GM12801 (cell line): ENCODE measurements around the gene MCTS1.

Experiments used
- CTCF ChIP-seq: IDR thresholded peaks from one replicate; pipeline ENCODE4 v1.5.1; 2011; ENCODE audit warnings: control low read depth; ENCODE audit not compliant: insufficient read length; ENCODE audit errors: extremely low read depth

Gene MCTS1

DNA sequence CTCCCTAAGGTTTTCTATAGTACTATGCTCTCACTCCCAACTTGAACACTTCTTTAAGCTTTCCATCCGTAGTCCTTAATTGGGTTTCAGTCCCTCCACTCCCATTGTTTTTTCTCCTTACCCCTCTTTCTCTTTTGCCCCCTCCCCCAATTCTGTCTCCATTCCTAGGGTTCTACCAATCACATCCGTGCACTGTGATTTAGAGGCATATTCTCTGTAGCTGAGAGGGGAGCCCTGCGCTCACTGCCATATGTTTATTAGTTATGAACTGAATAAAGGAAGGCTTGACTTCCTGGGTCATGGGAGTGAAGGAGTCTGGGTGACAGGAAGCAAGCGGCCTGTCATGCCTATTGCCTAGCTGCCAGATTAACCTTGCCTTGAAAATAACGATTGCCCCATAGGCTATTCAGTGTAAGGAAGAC lies 471 bp downstream of the MCTS1 start:
- TF ChIP-seq CTCF = no peak

- TF ChIP-seq CTCF = no peak
Measured at GRCh38 chrX:120612086-120612485, 8.2 kb downstream of the MCTS1 start.

DNA sequence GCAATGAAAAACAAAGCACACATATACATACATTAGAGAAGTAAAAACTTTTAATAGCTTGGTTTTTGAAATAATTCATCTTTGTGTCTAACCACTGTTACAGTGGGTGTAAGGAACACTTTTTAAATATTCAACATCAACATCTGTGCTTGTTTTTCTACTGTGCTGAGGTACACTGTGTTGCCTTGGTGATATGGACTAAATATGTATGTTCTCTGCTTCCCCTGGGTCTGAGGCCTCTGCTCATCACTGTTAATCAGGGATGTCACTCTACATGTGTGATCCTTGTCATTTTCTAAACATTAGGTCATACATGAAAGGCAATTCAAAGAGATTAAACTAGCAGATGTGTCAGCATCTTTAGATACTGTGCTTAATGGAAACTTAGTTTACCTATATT lies 10.9 kb downstream of the MCTS1 start:
- no peak for TF ChIP-seq CTCF

GRCh38 chrX:120617996-120618630 lies 14.2 kb downstream of the MCTS1 start:
- TF ChIP-seq CTCF = no peak

DNA sequence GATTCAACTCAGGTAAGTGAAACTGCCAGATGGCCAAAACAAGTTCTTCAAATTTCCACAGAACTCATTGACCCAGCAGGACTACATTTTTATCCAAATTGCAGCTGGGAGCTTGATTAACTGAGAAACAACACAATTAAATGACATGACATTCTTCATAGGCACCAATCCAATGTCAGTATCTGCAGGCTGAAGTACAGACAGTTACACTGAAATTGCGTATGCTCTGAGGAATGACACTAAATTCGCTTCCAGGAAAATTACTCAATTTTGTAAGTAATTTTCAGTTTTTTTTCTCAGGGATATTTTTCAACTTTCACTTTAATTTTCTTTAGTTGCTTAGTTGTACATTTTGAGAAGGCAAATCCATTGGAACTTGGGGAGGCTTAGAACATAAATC lies 21.5 kb downstream of the MCTS1 start:
- TF ChIP-seq CTCF = no peak

DNA sequence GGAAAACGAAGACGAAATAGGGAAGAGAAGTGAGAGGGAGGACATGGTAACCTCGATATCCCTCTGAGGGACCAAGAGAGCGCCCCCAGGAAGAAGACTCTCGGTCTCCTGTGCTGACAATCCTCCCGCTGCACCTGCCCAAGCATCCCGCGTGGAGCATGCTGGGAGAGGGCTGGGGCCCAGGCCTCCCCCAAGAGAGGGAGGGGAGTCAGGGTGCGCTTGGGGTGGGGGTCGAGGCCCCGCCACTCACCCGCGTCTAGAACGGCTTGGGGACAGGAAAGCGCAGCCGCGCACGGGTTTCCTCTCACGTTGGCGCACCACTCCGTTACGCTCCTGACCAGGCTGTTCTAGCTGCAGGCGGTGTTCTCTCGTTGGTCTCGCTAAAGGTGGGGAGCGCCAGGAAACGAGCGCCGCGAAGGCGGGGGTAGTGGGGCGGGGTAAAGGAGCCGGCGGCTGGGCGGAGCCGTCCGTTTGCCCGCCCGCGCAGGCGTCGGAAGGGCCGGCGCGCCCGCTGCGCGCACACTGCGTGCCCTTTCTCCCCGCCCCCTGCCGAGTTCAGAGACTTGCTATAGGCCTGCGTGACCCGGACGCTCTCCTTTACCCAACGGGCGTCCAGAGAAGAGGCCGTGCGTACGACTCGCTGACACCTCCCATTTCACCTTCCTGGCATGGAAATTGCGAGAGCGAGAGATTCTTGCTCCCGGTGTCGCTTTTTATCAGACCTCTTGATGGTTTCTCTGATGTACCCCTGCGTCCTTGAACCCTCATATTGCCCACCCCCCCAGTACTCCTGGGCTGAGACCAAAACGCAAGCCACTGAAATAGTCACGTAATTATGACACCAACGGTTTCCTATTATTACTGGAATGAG lies 26.0 kb downstream of the MCTS1 start, which contains the start of gene C1GALT1C1:
Gene C1GALT1C1, minus strand, starts transcription at position 388 of the 871 bp plus-strand sequence. CDS start 2,888 bp downstream, outside the sequence.
- TF ChIP-seq CTCF = no peak

DNA sequence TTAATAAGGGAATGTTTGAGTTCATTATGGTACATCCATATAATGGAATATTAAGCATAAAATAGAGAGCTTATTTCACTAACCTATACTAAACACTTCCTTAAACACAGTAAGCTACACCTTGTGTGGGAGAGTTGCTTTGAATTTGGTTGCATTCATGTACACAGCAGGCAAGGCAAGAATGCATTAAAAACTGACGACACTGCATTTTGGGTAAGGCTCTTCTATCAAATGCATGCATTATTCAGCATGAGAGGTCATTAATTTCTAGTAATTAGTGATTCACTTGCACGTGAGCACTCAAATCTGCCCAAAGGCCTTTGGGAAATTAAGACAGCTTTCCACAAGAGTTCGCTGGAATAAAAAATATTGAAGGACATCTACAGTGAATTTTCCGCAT lies 34.7 kb downstream of the MCTS1 start:
- no peak for TF ChIP-seq CTCF
